GM21367 (cell line): ENCODE results near the gene SARS1.
"Not testable (repeated sequence)": the region's sequence is repeated elsewhere in the genome, so short reads cannot be mapped to it uniquely, and the experiment has no call there.

ENCODE experiments used
- ATAC-seq: cut with Tn5 transposase; IDR thresholded peaks from one replicate; pipeline ENCODE4 v1.9.1; 2021; ENCODE audit not compliant: unreplicated experiment

Gene SARS1

GRCh38 chr1:109191891-109192290, 21.8 kb upstream of the SARS1 start:
- no peak for ATAC-seq

- ATAC-seq = no peak
Observed at GRCh38 chr1:109192433-109192832, 21.3 kb upstream of the SARS1 start.

- ATAC-seq = no peak
Observed at GRCh38 chr1:109193653-109194590, 19.8 kb upstream of the SARS1 start.

GRCh38 chr1:109197158-109198042, 16.3 kb upstream of the SARS1 start:
- ATAC-seq = no peak

GRCh38 chr1:109198043-109198695, 15.5 kb upstream of the SARS1 start:
- ATAC-seq = no peak

- ATAC-seq = no peak
Observed at GRCh38 chr1:109198745-109199144, 15.0 kb upstream of the SARS1 start.

- no peak for ATAC-seq
Observed at GRCh38 chr1:109199710-109200109, 14.0 kb upstream of the SARS1 start.

GRCh38 chr1:109201123-109201703, 12.5 kb upstream of the SARS1 start:
- no peak for ATAC-seq

- no peak for ATAC-seq
Observed at GRCh38 chr1:109204484-109204883, 9.2 kb upstream of the SARS1 start.

GRCh38 chr1:109206339-109206738, 7.4 kb upstream of the SARS1 start:
- ATAC-seq = no peak

GRCh38 chr1:109207467-109208103, 6.1 kb upstream of the SARS1 start:
- ATAC-seq = no peak

- no peak for ATAC-seq
Observed at GRCh38 chr1:109208394-109208793, 5.3 kb upstream of the SARS1 start.

GRCh38 chr1:109208836-109209463, 4.8 kb upstream of the SARS1 start:
- ATAC-seq = no peak

- ATAC-seq = no peak
Observed at GRCh38 chr1:109210058-109210457, 3.7 kb upstream of the SARS1 start.

- no peak for ATAC-seq
Observed at GRCh38 chr1:109213345-109213823, 334 bp upstream of the SARS1 start.

GRCh38 chr1:109214695-109215623, 1.2 kb downstream of the SARS1 start:
- ATAC-seq = no peak

- ATAC-seq = no peak
Observed at GRCh38 chr1:109216662-109217061, 2.9 kb downstream of the SARS1 start.

GRCh38 chr1:109218516-109218915, 4.8 kb downstream of the SARS1 start:
- ATAC-seq = no peak

- ATAC-seq = not testable (repeated sequence)
Observed at GRCh38 chr1:109221201-109221600, 7.5 kb downstream of the SARS1 start.
